LoVo (cell line): Measurements from ENCODE around the gene CEMP1.

ENCODE experiments used
- DNase-seq: peaks from one replicate; pipeline ENCODE4 v3.0.0-alpha.2; 2016; ENCODE audit warnings: low spot score

CEMP1 gene

GRCh38 chr16:2500430-2500917 is 30.7 kb downstream of the CEMP1 start:
- no peak for DNase-seq

GRCh38 chr16:2499890-2500429 is 31.2 kb downstream of the CEMP1 start:
- no peak for DNase-seq

- no peak for DNase-seq
These were observed 31.8 kb downstream of the CEMP1 start for GRCh38 chr16:2499454-2499853.

- DNase-seq: no peak
These were observed 32.5 kb downstream of the CEMP1 start for GRCh38 chr16:2498531-2499253.

- no peak for DNase-seq
These were observed 33.3 kb downstream of the CEMP1 start for GRCh38 chr16:2497695-2498484.

- no peak for DNase-seq
These were observed 34.0 kb downstream of the CEMP1 start for GRCh38 chr16:2497116-2497630.

GRCh38 chr16:2496223-2497115 is 34.7 kb downstream of the CEMP1 start:
- DNase-seq: no peak

GRCh38 chr16:2495041-2495440 is 36.2 kb downstream of the CEMP1 start:
- no peak for DNase-seq

- no peak for DNase-seq
These were observed 36.6 kb downstream of the CEMP1 start for GRCh38 chr16:2494616-2495015.

- DNase-seq: no peak
These were observed 37.6 kb downstream of the CEMP1 start for GRCh38 chr16:2493605-2494004.

- no peak for DNase-seq
These were observed 38.9 kb downstream of the CEMP1 start for GRCh38 chr16:2492292-2492691.

GRCh38 chr16:2490190-2491105 is 40.8 kb downstream of the CEMP1 start:
- no peak for DNase-seq

- DNase-seq: no peak
These were observed 41.6 kb downstream of the CEMP1 start for GRCh38 chr16:2489581-2489980.

- no peak for DNase-seq
These were observed 43.2 kb downstream of the CEMP1 start for GRCh38 chr16:2487903-2488531.

GRCh38 chr16:2487517-2487842 is 43.7 kb downstream of the CEMP1 start:
- no peak for DNase-seq

GRCh38 chr16:2486645-2487516 is 44.3 kb downstream of the CEMP1 start:
- DNase-seq: no peak

GRCh38 chr16:2485811-2486507 is 45.2 kb downstream of the CEMP1 start:
- DNase-seq: no peak

- no peak for DNase-seq
These were observed 46.2 kb downstream of the CEMP1 start for GRCh38 chr16:2484898-2485508.
